COLO668 (cell line): ENCODE results near the gene TNIP2.
"Not testable (repeated sequence)": the region's sequence is repeated elsewhere in the genome, so short reads cannot be mapped to it uniquely, and the experiment has no call there.

Experiments
- DNase-seq: peaks from one replicate; lab custom pipeline; 2025; ENCODE audit not compliant: unreplicated experiment; lab: John Stamatoyannopoulos, UW

Gene TNIP2

GRCh38 chr4:2771264-2771663 is 15.1 kb upstream of the TNIP2 start:
- no peak for DNase-seq

- DNase-seq = no peak
These were observed 12.8 kb upstream of the TNIP2 start for GRCh38 chr4:2768921-2769336.

- no peak for DNase-seq
These were observed 12.0 kb upstream of the TNIP2 start for GRCh38 chr4:2768124-2768523.

GRCh38 chr4:2767705-2768074 is 11.6 kb upstream of the TNIP2 start:
- DNase-seq = no peak

- DNase-seq = no peak
These were observed 11.0 kb upstream of the TNIP2 start for GRCh38 chr4:2767046-2767704.

GRCh38 chr4:2765832-2766526 is 9.8 kb upstream of the TNIP2 start:
- DNase-seq = no peak

GRCh38 chr4:2763511-2763967 is 7.4 kb upstream of the TNIP2 start:
- no peak for DNase-seq

GRCh38 chr4:2762486-2763370 is 6.6 kb upstream of the TNIP2 start:
- not testable (repeated sequence) for DNase-seq

GRCh38 chr4:2762048-2762447 is 5.9 kb upstream of the TNIP2 start:
- DNase-seq = no peak

GRCh38 chr4:2761035-2761923 is 5.1 kb upstream of the TNIP2 start:
- DNase-seq = peak; percentile 82

- no peak for DNase-seq
These were observed 1.3 kb upstream of the TNIP2 start for GRCh38 chr4:2757426-2757825.

- no peak for DNase-seq
These were observed 685 bp upstream of the TNIP2 start for GRCh38 chr4:2756691-2757350.

- DNase-seq = no peak
These were observed 1.0 kb downstream of the TNIP2 start for GRCh38 chr4:2754848-2755819.

- no peak for DNase-seq
These were observed 2.7 kb downstream of the TNIP2 start for GRCh38 chr4:2753436-2753835.

- no peak for DNase-seq
These were observed 5.2 kb downstream of the TNIP2 start for GRCh38 chr4:2750719-2751605.

- DNase-seq = no peak
These were observed 9.0 kb downstream of the TNIP2 start for GRCh38 chr4:2746891-2747695.
